HepG2 (cell line): Measurements from ENCODE around the gene EOGT. TPM values are rescaled to one million over a fixed set of nuclear protein-coding genes. Genes with fewer than 3 reads are reported as not detected.

ENCODE experiments used
- BCLAF1 ChIP-seq: fragments of 450-650 bp; IDR thresholded peaks from 2 replicates; pipeline ENCODE4 v1.6.1; 2017; ENCODE audit warnings: mild to moderate bottlenecking
- EHMT2 ChIP-seq: fragments of 200-600 bp; sonication (generic); IDR thresholded peaks from 2 replicates; pipeline ENCODE4 v1.7.0; 2017; ENCODE audit warnings: antibody characterized with exemption, low read depth, low read length, borderline replicate concordance
- KDM5B ChIP-seq: sonication (generic); formaldehyde crosslinking; IDR thresholded peaks from 2 replicates; pipeline ENCODE4 v1.4.0; 2020; ENCODE audit warnings: missing genetic modification reagents, mild to moderate bottlenecking, borderline replicate concordance
- MAF1 ChIP-seq: sonication (generic); formaldehyde crosslinking; IDR thresholded peaks from 2 replicates; pipeline ENCODE4 v1.5.0; 2020; ENCODE audit warnings: missing genetic modification reagents, borderline replicate concordance
- MTA1 ChIP-seq: sonication (generic); formaldehyde crosslinking; IDR thresholded peaks from 2 replicates; pipeline ENCODE4 v1.4.0; 2020; ENCODE audit warnings: missing genetic modification reagents, mild to moderate bottlenecking, borderline replicate concordance
- PHF20 ChIP-seq: sonication (generic); formaldehyde crosslinking; IDR thresholded peaks from 2 replicates; pipeline ENCODE4 v1.5.0; 2020; ENCODE audit warnings: mild to moderate bottlenecking, missing genetic modification reagents
- SOX5 ChIP-seq: IDR thresholded peaks from 2 replicates; pipeline ENCODE4 v1.6.1; 2016; ENCODE audit warnings: borderline replicate concordance
- TBP ChIP-seq: sonication (generic); formaldehyde crosslinking; IDR thresholded peaks from 2 replicates; pipeline ENCODE4 v1.5.0; 2020; ENCODE audit warnings: missing genetic modification reagents
- ZFP1 ChIP-seq: IDR thresholded peaks from 2 replicates; pipeline ENCODE4 v1.6.1; 2016
- ZNF773 ChIP-seq: sonication (generic); formaldehyde crosslinking; IDR thresholded peaks from 2 replicates; pipeline ENCODE4 v1.4.0; 2020; ENCODE audit warnings: missing genetic modification reagents, borderline replicate concordance
- ZSCAN20 ChIP-seq: sonication (generic); formaldehyde crosslinking; IDR thresholded peaks from 2 replicates; pipeline ENCODE4 v1.4.0; 2020; ENCODE audit warnings: missing genetic modification reagents, mild to moderate bottlenecking, borderline replicate concordance
- polyA plus RNA-seq, 8 experiments: library from polyadenylated mRNA; depleted of rRNA in 3 of 8; stranded (reverse) in 7 of 8; unstranded in 1 of 8; fragments of >200 nt; fragmentation: Illumina TruSeq in 4 of 8; extraction: Trizol in 4 of 8; gene quantifications; 2 replicates each; pipeline versions ENCODE4 v1.2.1 to v1.2.3, GENCODE V29; 2011 to 2016; ENCODE audit warnings: low read depth in 4 of 8, missing spikeins in 1 of 8, mixed read lengths in 1 of 8; ENCODE audit not compliant: insufficient read depth in 1 of 8
- total RNA-seq, 5 experiments: library from RNA; depleted of rRNA; stranded (reverse); fragments of >200 nt; fragmentation: Illumina TruSeq; extraction: Trizol; gene quantifications; 2 replicates each; pipeline ENCODE4 v1.2.3, GENCODE V29; 2016; ENCODE audit warnings: low read depth in 1 of 5
- TF ChIP-seq, protein P1 (sequence below): sonication (generic); formaldehyde crosslinking; IDR thresholded peaks from one replicate; pipeline ENCODE4 v1.5.1; 2020; ENCODE audit warnings: mild to moderate bottlenecking, missing genetic modification reagents; ENCODE audit errors: not compliant biosample characterization

The EOGT gene
- total and polyA plus RNA-seq, 2 of the 13 experiments (the other 11 are each of a cell fraction or from before 2014, with no cell fraction given) = 4.5 to 18.6 TPM

DNA sequence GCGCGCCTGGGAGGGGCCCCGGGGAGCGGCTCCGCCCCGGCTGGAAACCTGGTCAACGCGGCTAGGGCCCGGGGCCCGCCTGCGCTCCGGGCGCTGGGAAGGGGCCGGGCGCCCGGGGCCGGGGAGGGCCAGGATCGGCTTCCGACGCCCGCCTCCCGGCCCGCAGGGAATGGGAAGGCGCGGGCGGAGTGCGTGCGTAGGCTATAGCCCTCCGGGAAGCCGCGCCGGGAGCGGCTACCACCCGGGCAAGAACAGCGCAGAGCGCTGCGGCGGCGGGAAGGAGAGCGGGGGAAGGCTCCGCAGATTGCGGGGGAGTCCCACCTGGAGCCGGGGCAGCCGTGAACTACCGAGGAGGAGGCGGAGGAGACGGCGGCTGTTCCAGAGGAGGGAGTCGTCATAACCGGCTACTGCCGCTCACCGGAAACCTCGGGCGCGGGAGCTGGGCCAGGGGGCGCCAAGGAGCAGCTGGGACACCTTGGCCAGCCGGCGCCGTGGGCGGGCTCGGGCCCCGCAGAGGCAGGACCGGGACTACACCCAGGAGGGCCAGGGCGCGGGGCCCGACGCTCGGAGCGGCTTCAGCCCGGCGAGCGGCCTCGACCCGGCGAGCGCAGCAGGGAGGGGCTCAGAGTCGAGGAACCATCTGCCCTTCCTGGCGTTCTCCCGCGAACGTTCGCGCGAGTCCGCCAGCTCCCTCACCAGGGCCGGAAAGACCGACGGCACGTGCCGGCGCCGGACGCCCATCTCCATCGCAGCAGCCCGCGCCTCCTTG lies at the start of gene EOGT (continued):
- TF ChIP-seq MTA1 = peak; percentile 18; the same call in 1 of the 2 replicates
- no peak for TF ChIP-seq BCLAF1
- TF ChIP-seq KDM5B (CRISPR knock-in tag) = peak; percentile 99
- no peak for TF ChIP-seq ZFP1 (CRISPR knock-in tag)
- no peak for TF ChIP-seq TBP (CRISPR knock-in tag)
- TF ChIP-seq, protein P1, sequence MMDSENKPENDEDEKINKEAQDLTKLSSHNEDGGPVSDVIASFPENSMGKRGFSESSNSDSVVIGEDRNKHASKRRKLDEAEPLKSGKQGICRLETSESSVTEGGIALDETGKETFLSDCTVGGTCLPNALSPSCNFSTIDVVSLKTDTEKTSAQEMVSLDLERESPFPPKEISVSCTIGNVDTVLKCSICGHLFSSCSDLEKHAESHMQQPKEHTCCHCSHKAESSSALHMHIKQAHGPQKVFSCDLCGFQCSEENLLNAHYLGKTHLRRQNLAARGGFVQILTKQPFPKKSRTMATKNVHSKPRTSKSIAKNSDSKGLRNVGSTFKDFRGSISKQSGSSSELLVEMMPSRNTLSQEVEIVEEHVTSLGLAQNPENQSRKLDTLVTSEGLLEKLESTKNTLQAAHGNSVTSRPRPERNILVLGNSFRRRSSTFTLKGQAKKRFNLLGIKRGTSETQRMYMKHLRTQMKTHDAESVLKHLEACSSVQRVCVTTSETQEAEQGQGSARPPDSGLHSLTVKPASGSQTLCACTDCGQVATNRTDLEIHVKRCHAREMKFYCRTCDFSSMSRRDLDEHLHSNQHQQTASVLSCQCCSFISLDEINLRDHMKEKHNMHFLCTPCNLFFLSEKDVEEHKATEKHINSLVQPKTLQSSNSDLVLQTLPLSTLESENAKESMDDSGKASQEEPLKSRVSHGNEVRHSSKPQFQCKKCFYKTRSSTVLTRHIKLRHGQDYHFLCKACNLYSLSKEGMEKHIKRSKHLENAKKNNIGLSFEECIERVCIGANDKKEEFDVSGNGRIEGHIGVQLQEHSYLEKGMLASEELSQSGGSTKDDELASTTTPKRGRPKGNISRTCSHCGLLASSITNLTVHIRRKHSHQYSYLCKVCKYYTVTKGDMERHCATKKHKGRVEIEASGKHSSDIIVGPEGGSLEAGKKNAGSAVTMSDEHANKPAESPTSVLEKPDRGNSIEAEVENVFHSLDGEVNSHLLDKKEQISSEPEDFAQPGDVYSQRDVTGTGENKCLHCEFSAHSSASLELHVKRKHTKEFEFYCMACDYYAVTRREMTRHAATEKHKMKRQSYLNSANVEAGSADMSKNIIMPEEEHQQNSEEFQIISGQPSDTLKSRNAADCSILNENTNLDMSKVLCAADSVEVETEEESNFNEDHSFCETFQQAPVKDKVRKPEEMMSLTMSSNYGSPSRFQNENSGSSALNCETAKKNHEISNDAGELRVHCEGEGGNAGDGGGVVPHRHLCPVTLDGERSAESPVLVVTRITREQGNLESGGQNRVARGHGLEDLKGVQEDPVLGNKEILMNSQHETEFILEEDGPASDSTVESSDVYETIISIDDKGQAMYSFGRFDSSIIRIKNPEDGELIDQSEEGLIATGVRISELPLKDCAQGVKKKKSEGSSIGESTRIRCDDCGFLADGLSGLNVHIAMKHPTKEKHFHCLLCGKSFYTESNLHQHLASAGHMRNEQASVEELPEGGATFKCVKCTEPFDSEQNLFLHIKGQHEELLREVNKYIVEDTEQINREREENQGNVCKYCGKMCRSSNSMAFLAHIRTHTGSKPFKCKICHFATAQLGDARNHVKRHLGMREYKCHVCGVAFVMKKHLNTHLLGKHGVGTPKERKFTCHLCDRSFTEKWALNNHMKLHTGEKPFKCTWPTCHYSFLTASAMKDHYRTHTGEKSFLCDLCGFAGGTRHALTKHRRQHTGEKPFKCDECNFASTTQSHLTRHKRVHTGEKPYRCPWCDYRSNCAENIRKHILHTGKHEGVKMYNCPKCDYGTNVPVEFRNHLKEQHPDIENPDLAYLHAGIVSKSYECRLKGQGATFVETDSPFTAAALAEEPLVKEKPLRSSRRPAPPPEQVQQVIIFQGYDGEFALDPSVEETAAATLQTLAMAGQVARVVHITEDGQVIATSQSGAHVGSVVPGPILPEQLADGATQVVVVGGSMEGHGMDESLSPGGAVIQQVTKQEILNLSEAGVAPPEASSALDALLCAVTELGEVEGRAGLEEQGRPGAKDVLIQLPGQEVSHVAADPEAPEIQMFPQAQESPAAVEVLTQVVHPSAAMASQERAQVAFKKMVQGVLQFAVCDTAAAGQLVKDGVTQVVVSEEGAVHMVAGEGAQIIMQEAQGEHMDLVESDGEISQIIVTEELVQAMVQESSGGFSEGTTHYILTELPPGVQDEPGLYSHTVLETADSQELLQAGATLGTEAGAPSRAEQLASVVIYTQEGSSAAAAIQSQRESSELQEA (CRISPR knock-in tag) = peak; percentile 92
- TF ChIP-seq ZSCAN20 (CRISPR knock-in tag) = peak; percentile 48; the same call in 1 of the 2 replicates
- peak; percentile 74 for TF ChIP-seq PHF20 (CRISPR knock-in tag)
- TF ChIP-seq SOX5 (CRISPR knock-in tag) = no peak
- 0 out of 2 replicates have a peak, but pooled peaks have one; percentile 1 for TF ChIP-seq MAF1
- peak; percentile 45; the same call in 1 of the 2 replicates for TF ChIP-seq ZNF773
- TF ChIP-seq EHMT2 = no peak
